ENCODE data around the gene TBC1D21.

- TF ChIP-seq BACH1 (IDR thresholded peaks at IDR 0.05; ENCODE audit: low read length) (no peak), SUZ12 (IDR thresholded peaks at IDR 0.05; ENCODE audit: low read length) (no peak), KDM1A (IDR thresholded peaks at IDR 0.05; ENCODE audit: borderline replicate concordance, low read length) (no peak), EP300 (IDR thresholded peaks at IDR 0.05; ENCODE audit: borderline replicate concordance in 1 of 2, low read depth in 2 of 2, low read length in 2 of 2) (no peak), SIX5 (IDR thresholded peaks at IDR 0.05; ENCODE audit: low read depth, low read length) (no peak), PHF8 (conservative IDR thresholded peaks at IDR 0.05; ENCODE audit: low read depth, low read length) (no peak), CBX5 (IDR thresholded peaks at IDR 0.05; ENCODE audit: low read depth, low read length) (no peak), YY1 (IDR thresholded peaks at IDR 0.05; ENCODE audit: low read depth, low read length) (no peak), TAF1 (IDR thresholded peaks at IDR 0.05; ENCODE audit: low read depth, low read length) (no peak), KDM4A (IDR thresholded peaks at IDR 0.05; ENCODE audit: low read depth, low read length, severe bottlenecking) (no peak), CEBPB (IDR thresholded peaks at IDR 0.05; ENCODE audit: low read depth, low read length) (no peak), POLR2AphosphoS5 (IDR thresholded peaks at IDR 0.05; ENCODE audit: low read depth, low read length) (no peak)
- TF ChIP-seq, protein P1, sequence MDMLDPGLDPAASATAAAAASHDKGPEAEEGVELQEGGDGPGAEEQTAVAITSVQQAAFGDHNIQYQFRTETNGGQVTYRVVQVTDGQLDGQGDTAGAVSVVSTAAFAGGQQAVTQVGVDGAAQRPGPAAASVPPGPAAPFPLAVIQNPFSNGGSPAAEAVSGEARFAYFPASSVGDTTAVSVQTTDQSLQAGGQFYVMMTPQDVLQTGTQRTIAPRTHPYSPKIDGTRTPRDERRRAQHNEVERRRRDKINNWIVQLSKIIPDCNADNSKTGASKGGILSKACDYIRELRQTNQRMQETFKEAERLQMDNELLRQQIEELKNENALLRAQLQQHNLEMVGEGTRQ (IDR thresholded peaks at IDR 0.05; ENCODE audit: low read length) = no peak
- TF ChIP-seq, protein P2, sequence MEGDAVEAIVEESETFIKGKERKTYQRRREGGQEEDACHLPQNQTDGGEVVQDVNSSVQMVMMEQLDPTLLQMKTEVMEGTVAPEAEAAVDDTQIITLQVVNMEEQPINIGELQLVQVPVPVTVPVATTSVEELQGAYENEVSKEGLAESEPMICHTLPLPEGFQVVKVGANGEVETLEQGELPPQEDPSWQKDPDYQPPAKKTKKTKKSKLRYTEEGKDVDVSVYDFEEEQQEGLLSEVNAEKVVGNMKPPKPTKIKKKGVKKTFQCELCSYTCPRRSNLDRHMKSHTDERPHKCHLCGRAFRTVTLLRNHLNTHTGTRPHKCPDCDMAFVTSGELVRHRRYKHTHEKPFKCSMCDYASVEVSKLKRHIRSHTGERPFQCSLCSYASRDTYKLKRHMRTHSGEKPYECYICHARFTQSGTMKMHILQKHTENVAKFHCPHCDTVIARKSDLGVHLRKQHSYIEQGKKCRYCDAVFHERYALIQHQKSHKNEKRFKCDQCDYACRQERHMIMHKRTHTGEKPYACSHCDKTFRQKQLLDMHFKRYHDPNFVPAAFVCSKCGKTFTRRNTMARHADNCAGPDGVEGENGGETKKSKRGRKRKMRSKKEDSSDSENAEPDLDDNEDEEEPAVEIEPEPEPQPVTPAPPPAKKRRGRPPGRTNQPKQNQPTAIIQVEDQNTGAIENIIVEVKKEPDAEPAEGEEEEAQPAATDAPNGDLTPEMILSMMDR (IDR thresholded peaks at IDR 0.05; ENCODE audit: control extremely low read depth in 1 of 3, insufficient read depth in 1 of 3, low read depth in 1 of 3, low read length in 3 of 3) = no peak
Measured at GRCh38 chr15:73844356-73844755, 29.0 kb upstream of the TBC1D21 start.

All from H1 (cell line).